OCI-LY3 (cell line): ENCODE results near the gene TIMM10.

Source experiments
- CTCF ChIP-seq: fragments of 200-600, 300-600 bp; sonication (generic); IDR thresholded peaks from 2 replicates; pipeline ENCODE4 v1.5.1; 2014; ENCODE audit warnings: antibody characterized with exemption, low read length, low read depth
- EZH2phosphoT487 ChIP-seq: fragments of 200-600 bp; shearing (Covaris generic); IDR thresholded peaks from 2 replicates; pipeline ENCODE4 v1.6.1; 2018; ENCODE audit warnings: antibody characterized with exemption, mixed run types, low read depth

- TF ChIP-seq CTCF (no peak), EZH2phosphoT487 (no peak)
Observed at GRCh38 chr11:57536947-57537619, 6.5 kb upstream of the TIMM10 start, which contains the start of gene SMTNL1.
